COLO668 (cell line): ENCODE data around the gene AMBP.
"Not testable (repeated sequence)": the region's sequence is repeated elsewhere in the genome, so short reads cannot be mapped to it uniquely, and the experiment has no call there.

Experiments
- DNase-seq: peaks from one replicate; lab custom pipeline; 2025; ENCODE audit not compliant: unreplicated experiment; lab: John Stamatoyannopoulos, UW

Gene AMBP

GRCh38 chr9:114092336-114092735, 14.2 kb upstream of the AMBP start:
- no peak for DNase-seq

GRCh38 chr9:114091711-114092110, 13.6 kb upstream of the AMBP start:
- no peak for DNase-seq

GRCh38 chr9:114090798-114091197, 12.7 kb upstream of the AMBP start:
- DNase-seq, result no peak

GRCh38 chr9:114089206-114089840, 11.2 kb upstream of the AMBP start:
- DNase-seq, result no peak

- no peak for DNase-seq
These were observed 10.6 kb upstream of the AMBP start for GRCh38 chr9:114088571-114089170.

- no peak for DNase-seq
These were observed 9.6 kb upstream of the AMBP start for GRCh38 chr9:114087721-114088120.

- no peak for DNase-seq
These were observed 8.5 kb upstream of the AMBP start for GRCh38 chr9:114086607-114087006.

- no peak for DNase-seq
These were observed 7.9 kb upstream of the AMBP start for GRCh38 chr9:114086009-114086408.

- no peak for DNase-seq
These were observed 7.3 kb upstream of the AMBP start for GRCh38 chr9:114085387-114085789.

GRCh38 chr9:114084282-114085073, 6.4 kb upstream of the AMBP start:
- no peak for DNase-seq

GRCh38 chr9:114083666-114084065, 5.6 kb upstream of the AMBP start:
- DNase-seq, result no peak

GRCh38 chr9:114082763-114083412, 4.8 kb upstream of the AMBP start:
- DNase-seq, result not testable (repeated sequence)

- DNase-seq, result peak; percentile 87
These were observed 4.1 kb upstream of the AMBP start for GRCh38 chr9:114082017-114082762.

- no peak for DNase-seq
These were observed 3.4 kb upstream of the AMBP start for GRCh38 chr9:114081441-114082016.

- DNase-seq, result peak; percentile 44
These were observed 2.8 kb upstream of the AMBP start for GRCh38 chr9:114080773-114081440.

GRCh38 chr9:114080195-114080772, 2.2 kb upstream of the AMBP start:
- no peak for DNase-seq

- DNase-seq, result no peak
These were observed 669 bp upstream of the AMBP start for GRCh38 chr9:114078781-114079156.

- DNase-seq, result no peak
These were observed 800 bp downstream of the AMBP start for GRCh38 chr9:114077162-114077837.
